ENCODE results near the gene FOXJ1. TPM values are rescaled to one million over a fixed set of nuclear protein-coding genes. Genes with fewer than 3 reads are reported as not detected.

FOXJ1 gene
- total and polyA plus RNA-seq, 4 donors, result under 0.01 to 1.5 TPM; not detected in 2

GRCh38 chr17:76138234-76138895 lies 2.7 kb downstream of the FOXJ1 start:
- H3K4me3 ChIP-seq (ENCODE audit: low read depth in 1 of 3, low read length in 3 of 3), result no peak overlapping the region
- no peaks in the 10 kb centered on the region for H3K36me3 ChIP-seq (ENCODE audit: control insufficient read depth in 4 of 4, insufficient read depth in 3 of 4, low read depth in 1 of 4, low read length in 3 of 4)
- peaks cover 2 to 18% (median 9%) of the 10 kb centered on the region in 4 donors for H3K4me1 ChIP-seq (ENCODE audit: control insufficient read depth in 4 of 4, insufficient read depth in 4 of 4, low read length in 3 of 4)
- H3K9ac ChIP-seq (ENCODE audit: low read depth in 1 of 2, low read length in 2 of 2), result no peak overlapping the region
- H3K9me3 ChIP-seq (ENCODE audit: control insufficient read depth in 4 of 4, low read length in 3 of 4), result no peaks in the 10 kb centered on the region
- no peak overlapping the region for H3K27ac ChIP-seq (ENCODE audit: low read depth in 1 of 2, low read length in 2 of 2)
- H3K27me3 ChIP-seq (ENCODE audit: control insufficient read depth in 4 of 4, insufficient read depth in 4 of 4, low read length in 3 of 4), result peaks cover 0 to 3% (median 1%) of the 10 kb centered on the region in 4 donors
- WGBS, result 34% methylated on average over 23 of the region's 23 CpGs
- peak; percentile 69 for DNase-seq (ENCODE audit: low spot score)
- TF ChIP-seq FOXA2 (IDR thresholded peaks at IDR 0.05) (no peak), ATF3 (IDR thresholded peaks at IDR 0.05) (no peak), RXRA (IDR thresholded peaks at IDR 0.05) (no peak), RAD21 (IDR thresholded peaks at IDR 0.05) (no peak), FOXA1 (IDR thresholded peaks at IDR 0.05) (no peak), HNF4A (conservative IDR thresholded peaks at IDR 0.05) (no peak), REST (IDR thresholded peaks at IDR 0.05) (no peak), HNF4G (IDR thresholded peaks at IDR 0.05) (no peak)

- 72% methylated on average over 54 of the region's 54 CpGs for WGBS
- no peak overlapping the region for H3K27ac ChIP-seq (ENCODE audit: low read depth in 1 of 2, low read length in 2 of 2)
- H3K27me3 ChIP-seq (ENCODE audit: control insufficient read depth in 4 of 4, insufficient read depth in 4 of 4, low read length in 3 of 4), result peaks cover 0 to 3% (median 1%) of the 10 kb centered on the region in 4 donors
- no peaks in the 10 kb centered on the region for H3K9me3 ChIP-seq (ENCODE audit: control insufficient read depth in 4 of 4, low read length in 3 of 4)
- no peaks in the 10 kb centered on the region for H3K36me3 ChIP-seq (ENCODE audit: control insufficient read depth in 4 of 4, insufficient read depth in 3 of 4, low read depth in 1 of 4, low read length in 3 of 4)
- no peak overlapping the region for H3K9ac ChIP-seq (ENCODE audit: low read depth in 1 of 2, low read length in 2 of 2)
- TF ChIP-seq CTCF (IDR thresholded peaks at IDR 0.05; ENCODE audit: low read depth, low read length, missing input control) (no peak), FOXA2 (IDR thresholded peaks at IDR 0.05) (no peak), MAX (IDR thresholded peaks at IDR 0.05) (no peak), HNF4G (IDR thresholded peaks at IDR 0.05) (no peak), ZBTB33 (IDR thresholded peaks at IDR 0.05) (no peak), TAF1 (conservative IDR thresholded peaks at IDR 0.05) (no peak), ATF3 (IDR thresholded peaks at IDR 0.05) (no peak), HNF4A (conservative IDR thresholded peaks at IDR 0.05) (no peak)
- DNase-seq (ENCODE audit: low spot score), result peak; percentile 31
- H3K4me1 ChIP-seq (ENCODE audit: control insufficient read depth in 4 of 4, insufficient read depth in 4 of 4, low read length in 3 of 4), result peaks cover 2 to 18% (median 9%) of the 10 kb centered on the region in 4 donors
- no peak overlapping the region for H3K4me3 ChIP-seq (ENCODE audit: low read depth in 1 of 3, low read length in 3 of 3)
Measured at GRCh38 chr17:76137351-76138233, 3.5 kb downstream of the FOXJ1 start.
